ENCODE results near the gene APOBEC3F.

- TF ChIP-seq EZH2 (IDR thresholded peaks at IDR 0.05) (no peak), POLR2AphosphoS5 (IDR thresholded peaks at IDR 0.05; ENCODE audit: borderline replicate concordance, low read depth, low read length) (no peak), FOXP2 (optimal IDR thresholded peaks at IDR 0.05; ENCODE audit: control extremely low read depth, extremely low read length, insufficient read depth) (no peak)
Measured at GRCh38 chr22:39081598-39081997, 40.9 kb downstream of the APOBEC3F start.
